NCI-H1105 (cell line): ENCODE results near the gene PPFIA4.
A peak's percentile ranks its signal among the peaks of the same experiment; 100 is the strongest.

ENCODE experiments used
- DNase-seq: peaks from one replicate; lab custom pipeline; 2025; lab: John Stamatoyannopoulos, UW

Gene PPFIA4

GRCh38 chr1:203040513-203041275 lies 14.4 kb downstream of the PPFIA4 start:
- DNase-seq: no peak

- DNase-seq: no peak
Measured at GRCh38 chr1:203041351-203041932, 15.2 kb downstream of the PPFIA4 start.

GRCh38 chr1:203043830-203044545 lies 17.7 kb downstream of the PPFIA4 start:
- no peak for DNase-seq

- no peak for DNase-seq
Measured at GRCh38 chr1:203044546-203045250, 18.4 kb downstream of the PPFIA4 start.

GRCh38 chr1:203045336-203045735 lies 19.0 kb downstream of the PPFIA4 start:
- DNase-seq: no peak

GRCh38 chr1:203045821-203046594 lies 19.7 kb downstream of the PPFIA4 start:
- peak; percentile 37 for DNase-seq

- DNase-seq: no peak
Measured at GRCh38 chr1:203046984-203047630, 20.8 kb downstream of the PPFIA4 start.

GRCh38 chr1:203048086-203048485 lies 21.8 kb downstream of the PPFIA4 start:
- no peak for DNase-seq

GRCh38 chr1:203048555-203049051 lies 22.3 kb downstream of the PPFIA4 start:
- DNase-seq: no peak

GRCh38 chr1:203049077-203049476 lies 22.8 kb downstream of the PPFIA4 start:
- DNase-seq: no peak

- DNase-seq: no peak
Measured at GRCh38 chr1:203049576-203050180, 23.4 kb downstream of the PPFIA4 start.

- DNase-seq: no peak
Measured at GRCh38 chr1:203050826-203051225, 24.5 kb downstream of the PPFIA4 start.

- peak; percentile 97 for DNase-seq
Measured at GRCh38 chr1:203051841-203052324, 25.6 kb downstream of the PPFIA4 start.

GRCh38 chr1:203052601-203053000 lies 26.3 kb downstream of the PPFIA4 start:
- DNase-seq: no peak

- no peak for DNase-seq
Measured at GRCh38 chr1:203054184-203054583, 27.9 kb downstream of the PPFIA4 start.

GRCh38 chr1:203054642-203055041 lies 28.4 kb downstream of the PPFIA4 start:
- no peak for DNase-seq

- no peak for DNase-seq
Measured at GRCh38 chr1:203055161-203055799, 29.0 kb downstream of the PPFIA4 start.

GRCh38 chr1:203056012-203056411 lies 29.7 kb downstream of the PPFIA4 start:
- no peak for DNase-seq

- no peak for DNase-seq
Measured at GRCh38 chr1:203056516-203056915, 30.2 kb downstream of the PPFIA4 start.
